ENCODE results near the gene MMUT.

MMUT gene

DNA sequence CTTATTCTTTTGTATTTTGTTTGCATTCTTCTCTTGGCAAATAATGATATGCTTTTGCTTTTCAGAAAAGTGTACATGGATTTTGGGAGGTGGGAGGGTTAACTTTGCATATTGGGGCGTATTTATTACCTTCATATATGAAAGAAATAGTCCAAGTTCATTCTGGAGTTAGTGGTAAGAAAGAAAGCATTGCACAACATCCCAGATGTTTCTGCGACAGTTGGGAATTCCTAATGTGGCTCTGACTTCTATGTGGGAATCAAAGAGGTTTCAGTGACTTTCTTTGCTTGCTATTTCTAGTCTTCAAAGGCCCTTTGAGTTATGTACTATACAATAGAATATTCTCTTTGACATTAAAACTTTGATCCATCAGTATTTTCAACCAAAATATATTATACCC is 78.1 kb downstream of the MMUT start:
- H3K27me3 Mint-ChIP-seq (ENCODE audit: low read depth): peaks cover 3% of the 10 kb centered on the region
- TF ChIP-seq, protein P1, sequence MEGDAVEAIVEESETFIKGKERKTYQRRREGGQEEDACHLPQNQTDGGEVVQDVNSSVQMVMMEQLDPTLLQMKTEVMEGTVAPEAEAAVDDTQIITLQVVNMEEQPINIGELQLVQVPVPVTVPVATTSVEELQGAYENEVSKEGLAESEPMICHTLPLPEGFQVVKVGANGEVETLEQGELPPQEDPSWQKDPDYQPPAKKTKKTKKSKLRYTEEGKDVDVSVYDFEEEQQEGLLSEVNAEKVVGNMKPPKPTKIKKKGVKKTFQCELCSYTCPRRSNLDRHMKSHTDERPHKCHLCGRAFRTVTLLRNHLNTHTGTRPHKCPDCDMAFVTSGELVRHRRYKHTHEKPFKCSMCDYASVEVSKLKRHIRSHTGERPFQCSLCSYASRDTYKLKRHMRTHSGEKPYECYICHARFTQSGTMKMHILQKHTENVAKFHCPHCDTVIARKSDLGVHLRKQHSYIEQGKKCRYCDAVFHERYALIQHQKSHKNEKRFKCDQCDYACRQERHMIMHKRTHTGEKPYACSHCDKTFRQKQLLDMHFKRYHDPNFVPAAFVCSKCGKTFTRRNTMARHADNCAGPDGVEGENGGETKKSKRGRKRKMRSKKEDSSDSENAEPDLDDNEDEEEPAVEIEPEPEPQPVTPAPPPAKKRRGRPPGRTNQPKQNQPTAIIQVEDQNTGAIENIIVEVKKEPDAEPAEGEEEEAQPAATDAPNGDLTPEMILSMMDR (IDR thresholded peaks at IDR 0.05; ENCODE audit: unreplicated experiment in 3 of 3): no peak
- H3K4me3 Mint-ChIP-seq: no peak overlapping the region
- no peak overlapping the region for H3K27ac Mint-ChIP-seq
- H3K36me3 Mint-ChIP-seq (ENCODE audit: low read depth): no peaks in the 10 kb centered on the region
- no peaks in the 10 kb centered on the region for H3K4me1 Mint-ChIP-seq
- peaks cover 4% of the 10 kb centered on the region for H3K9me3 Mint-ChIP-seq

All from nephron (organoid).